Stomach smooth muscle (tissue), 2 donors: ENCODE results near the gene CENPVL3.

Source experiments
- H3K27ac ChIP-seq: one replicate; pipeline ENCODE4 v1.7.0; 2013; ENCODE audit warnings: mild to moderate bottlenecking, low read length, inconsistent platforms
- H3K27me3 ChIP-seq, 2 donors: one replicate each; pipeline ENCODE4 v1.7.0; 2013; ENCODE audit warnings: low read length in 2 of 2; ENCODE audit not compliant: insufficient read depth in 2 of 2, control insufficient read depth in 1 of 2
- H3K36me3 ChIP-seq, 2 donors: one replicate each; pipeline ENCODE4 v1.7.0; 2013; ENCODE audit warnings: low read length in 2 of 2; ENCODE audit not compliant: control insufficient read depth in 2 of 2, insufficient read depth in 2 of 2
- H3K4me1 ChIP-seq: one replicate; pipeline ENCODE4 v1.7.0; 2013; ENCODE audit warnings: low read length; ENCODE audit not compliant: control insufficient read depth, insufficient read depth
- H3K4me3 ChIP-seq, 2 donors: one replicate each; pipeline ENCODE4 v1.7.0; 2013; ENCODE audit warnings: low read length in 2 of 2
- H3K9ac ChIP-seq, 2 donors: one replicate each; pipeline ENCODE4 v1.7.0; 2013; ENCODE audit warnings: low read length in 2 of 2, mild to moderate bottlenecking in 1 of 2
- H3K9me3 ChIP-seq, 2 donors: one replicate each; pipeline ENCODE4 v1.7.0; 2013; ENCODE audit warnings: low read length in 2 of 2; ENCODE audit not compliant: control insufficient read depth in 2 of 2
- donor health status: healthy.
- donor health status: Pancreatic carcinoma.

The CENPVL3 gene

DNA sequence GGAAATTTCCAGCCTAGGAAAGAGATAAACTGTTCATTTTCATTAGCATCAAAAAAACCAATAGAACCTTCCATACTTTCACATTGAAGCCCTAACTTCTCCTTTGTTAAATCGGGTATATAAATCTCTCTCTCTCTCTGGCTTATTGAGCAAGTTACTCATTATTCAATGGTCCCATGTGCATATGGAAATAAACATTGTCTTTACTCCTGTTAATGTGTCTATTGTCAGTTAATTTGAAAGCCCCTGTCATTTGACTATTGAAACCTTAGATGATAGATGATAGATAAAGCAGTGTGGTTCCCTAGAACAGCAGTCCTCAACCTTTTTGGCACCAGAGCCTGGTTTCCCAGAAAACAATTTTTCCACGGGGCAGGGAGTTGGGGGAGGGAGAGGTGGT lies 46.8 kb downstream of the CENPVL3 start:
- peaks cover 0 to 5% of the 10 kb centered on the region in 2 donors for H3K27me3 ChIP-seq
- no peak overlapping the region for H3K9ac ChIP-seq
- H3K9me3 ChIP-seq = no peaks in the 10 kb centered on the region
- H3K36me3 ChIP-seq = no peaks in the 10 kb centered on the region
- H3K4me3 ChIP-seq = no peak overlapping the region
- no peaks in the 10 kb centered on the region for H3K4me1 ChIP-seq
- no peak overlapping the region for H3K27ac ChIP-seq

DNA sequence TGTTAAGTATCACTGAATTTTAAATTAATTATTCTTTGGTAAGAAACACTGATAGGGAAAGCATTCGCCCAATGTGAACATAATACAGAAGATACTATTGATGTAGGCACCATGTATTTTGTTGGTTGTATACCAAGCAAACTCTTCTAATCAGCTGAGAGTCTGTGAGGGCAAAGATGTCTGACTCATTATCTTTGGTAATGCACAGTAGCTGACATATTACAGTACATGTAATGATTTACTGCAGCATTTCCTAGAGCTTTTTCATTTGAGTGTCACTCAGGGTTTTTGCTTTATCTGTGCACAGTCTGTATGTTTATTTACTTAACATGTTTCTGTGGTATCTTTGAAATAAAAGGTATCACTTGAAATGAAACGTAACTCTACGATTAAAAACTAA lies 49.2 kb downstream of the CENPVL3 start:
- H3K36me3 ChIP-seq = no peaks in the 10 kb centered on the region
- H3K9me3 ChIP-seq = no peaks in the 10 kb centered on the region
- peaks cover 0 to 5% of the 10 kb centered on the region in 2 donors for H3K27me3 ChIP-seq
- H3K4me3 ChIP-seq = no peak overlapping the region
- no peak overlapping the region for H3K27ac ChIP-seq
- H3K9ac ChIP-seq = no peak overlapping the region
- H3K4me1 ChIP-seq = no peaks in the 10 kb centered on the region

DNA sequence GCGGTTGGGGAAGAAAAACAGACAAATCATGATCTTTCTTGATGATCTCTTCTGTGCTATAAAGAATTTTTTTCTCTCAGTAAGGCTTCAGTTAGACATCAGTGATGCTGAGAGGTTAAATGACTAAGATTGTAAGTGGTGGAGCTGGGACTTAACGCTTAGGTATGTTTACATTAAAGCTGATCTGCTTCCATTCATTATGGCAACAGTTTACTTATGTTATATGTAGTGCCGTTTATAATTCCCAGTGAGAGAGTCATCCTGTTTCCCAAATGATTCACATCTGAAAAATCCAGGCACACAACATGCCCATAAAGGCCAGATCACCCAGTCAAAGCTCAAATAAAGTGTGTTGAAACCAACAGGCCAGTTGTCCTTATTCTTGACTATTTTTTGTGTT lies 50.1 kb downstream of the CENPVL3 start:
- H3K4me1 ChIP-seq = no peaks in the 10 kb centered on the region
- H3K9ac ChIP-seq = no peak overlapping the region
- no peaks in the 10 kb centered on the region for H3K36me3 ChIP-seq
- H3K27me3 ChIP-seq = peaks cover 0 to 5% of the 10 kb centered on the region in 2 donors
- no peak overlapping the region for H3K27ac ChIP-seq
- H3K9me3 ChIP-seq = peaks cover 0 to under 1% of the 10 kb centered on the region in 2 donors
- H3K4me3 ChIP-seq = no peak overlapping the region
